T-helper 1 cell treated with Interleukin-12 subunit alpha and Interleukin-12 subunit beta and Interleukin-4 antibody, amounts not matched to agents 30 μg/mL and 1 μg/mL, for 36 hours (primary cell): ENCODE measurements around the gene COL11A1.
"Not testable (repeated sequence)": the region's sequence is repeated elsewhere in the genome, so short reads cannot be mapped to it uniquely, and the experiment has no call there.

Experiments used
- H3K27ac Mint-ChIP-seq: one replicate; pipeline ENCODE4 v1.8.0; 2021; ENCODE audit warnings: mild to moderate bottlenecking, mixed read lengths
- H3K27me3 Mint-ChIP-seq: one replicate; pipeline ENCODE4 v1.8.0; 2021; ENCODE audit warnings: low read depth, mixed read lengths
- H3K36me3 Mint-ChIP-seq: one replicate; pipeline ENCODE4 v1.8.0; 2021; ENCODE audit warnings: low read depth, mixed read lengths
- H3K4me1 Mint-ChIP-seq: one replicate; pipeline ENCODE4 v1.8.0; 2021; ENCODE audit warnings: low read depth, mixed read lengths
- H3K4me3 Mint-ChIP-seq: one replicate; pipeline ENCODE4 v1.8.0; 2021; ENCODE audit warnings: mild to moderate bottlenecking, moderate library complexity, mixed read lengths
- H3K9me3 Mint-ChIP-seq: one replicate; pipeline ENCODE4 v1.8.0; 2021; ENCODE audit warnings: mixed read lengths

COL11A1 gene

GRCh38 chr1:103108376-103109150, at the start of gene COL11A1:
Gene COL11A1, minus strand, starts transcription at chr1:103108522. Its CDS starts 344 bp downstream, at chr1:103108178.
- Mint-ChIP-seq H3K4me3 (no peak within 1 kb of the TSS), H3K36me3 (no peaks in the 10 kb centered on the region), H3K27ac (no peak within 1 kb of the TSS), H3K4me1 (peaks cover 4% of the 10 kb centered on the region), H3K9me3 (no peaks in the 10 kb centered on the region), H3K27me3 (peaks cover 30% of the 10 kb centered on the region)

DNA sequence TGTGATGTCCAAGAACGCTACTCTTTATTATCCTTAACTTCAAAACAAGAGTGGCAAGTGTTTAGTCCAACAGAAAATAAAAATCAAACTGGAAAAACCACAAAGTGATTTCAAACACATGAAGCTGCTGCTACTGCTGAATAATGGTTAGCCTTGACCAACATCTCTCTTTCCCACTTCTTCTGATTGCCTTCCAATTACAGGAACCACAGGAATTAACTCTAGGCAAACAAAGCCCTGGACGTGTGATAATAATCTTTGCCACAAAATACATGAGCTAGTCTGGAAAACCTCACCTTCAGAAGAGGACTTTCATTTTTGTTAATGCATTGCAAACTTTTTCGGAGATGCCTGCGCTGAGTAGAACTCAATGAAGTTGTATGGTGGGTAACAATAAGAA, 48.6 kb upstream of the COL11A1 start:
- H3K4me3 Mint-ChIP-seq: no peak overlapping the region
- no peaks in the 10 kb centered on the region for H3K36me3 Mint-ChIP-seq
- H3K27ac Mint-ChIP-seq: no peak overlapping the region
- no peaks in the 10 kb centered on the region for H3K4me1 Mint-ChIP-seq
- no peaks in the 10 kb centered on the region for H3K27me3 Mint-ChIP-seq
- no peaks in the 10 kb centered on the region for H3K9me3 Mint-ChIP-seq

GRCh38 chr1:103146166-103146565, 37.8 kb upstream of the COL11A1 start:
- no peaks in the 10 kb centered on the region for H3K36me3 Mint-ChIP-seq
- H3K4me1 Mint-ChIP-seq: no peaks in the 10 kb centered on the region
- no peaks in the 10 kb centered on the region for H3K9me3 Mint-ChIP-seq
- H3K27me3 Mint-ChIP-seq: no peaks in the 10 kb centered on the region
- H3K27ac Mint-ChIP-seq: no peak overlapping the region
- H3K4me3 Mint-ChIP-seq: no peak overlapping the region

DNA sequence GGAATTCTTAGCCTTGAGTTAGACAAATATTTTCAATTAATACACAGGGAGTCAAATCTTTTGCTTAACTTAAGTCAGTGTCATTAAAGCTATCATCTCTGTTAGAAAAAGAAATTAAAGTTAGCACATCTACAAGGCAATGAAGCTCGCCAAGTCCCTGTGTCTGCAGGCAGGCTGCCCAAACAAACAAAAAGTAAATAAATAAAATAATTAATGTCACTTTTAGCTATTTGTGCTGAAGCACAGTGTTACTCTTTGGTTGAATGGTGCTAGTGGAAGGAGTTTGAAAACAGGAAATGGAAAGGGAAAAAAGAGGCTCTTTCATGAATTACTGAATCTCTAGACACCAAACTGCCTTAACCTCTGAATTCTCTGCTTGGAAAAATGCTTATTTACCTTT, 37.1 kb upstream of the COL11A1 start:
- Mint-ChIP-seq H3K9me3 (no peaks in the 10 kb centered on the region), H3K4me1 (no peaks in the 10 kb centered on the region), H3K27ac (no peak overlapping the region), H3K27me3 (no peaks in the 10 kb centered on the region), H3K36me3 (no peaks in the 10 kb centered on the region), H3K4me3 (no peak overlapping the region)

DNA sequence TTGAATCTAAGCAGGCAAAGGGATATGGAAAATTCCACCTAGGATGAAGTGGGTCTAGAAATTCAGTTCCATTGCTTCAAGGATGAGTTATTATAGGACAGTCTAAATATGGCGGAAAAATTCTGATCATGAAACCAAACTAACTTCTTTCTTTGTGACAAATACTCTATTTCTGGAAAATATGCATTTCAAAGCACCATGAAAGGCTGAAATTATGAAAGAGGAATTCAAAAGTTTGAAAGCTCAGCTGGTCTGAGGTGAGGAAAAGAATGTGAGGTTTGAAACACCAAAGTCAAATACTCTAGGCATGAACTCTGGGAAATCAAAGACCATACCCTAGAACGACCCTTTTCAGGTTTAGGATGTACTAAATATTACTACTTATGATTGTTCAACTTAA, 36.4 kb upstream of the COL11A1 start:
- no peaks in the 10 kb centered on the region for H3K4me1 Mint-ChIP-seq
- no peak overlapping the region for H3K4me3 Mint-ChIP-seq
- no peak overlapping the region for H3K27ac Mint-ChIP-seq
- H3K27me3 Mint-ChIP-seq: no peaks in the 10 kb centered on the region
- H3K9me3 Mint-ChIP-seq: no peaks in the 10 kb centered on the region
- no peaks in the 10 kb centered on the region for H3K36me3 Mint-ChIP-seq

DNA sequence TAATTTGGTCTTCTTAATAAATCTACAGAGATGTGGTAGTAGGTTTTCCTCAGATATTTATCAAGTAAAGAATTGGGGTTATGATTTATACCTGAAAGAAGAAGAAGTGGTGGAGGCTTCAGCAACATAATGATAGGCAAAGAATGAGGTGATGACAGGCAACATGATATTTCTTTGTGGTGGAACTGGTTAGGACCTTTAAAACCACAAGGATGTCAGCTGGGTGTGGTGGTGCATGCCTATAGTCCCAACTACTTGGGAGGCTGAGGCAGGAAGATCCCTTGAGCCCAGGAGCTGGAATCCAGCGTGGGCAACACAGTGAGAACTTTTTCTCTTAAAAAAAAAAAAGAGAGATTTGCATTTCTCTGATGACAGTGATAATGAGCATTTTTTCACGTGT, 34.1 kb upstream of the COL11A1 start:
- Mint-ChIP-seq H3K36me3 (no peaks in the 10 kb centered on the region), H3K27ac (no peak overlapping the region), H3K4me3 (no peak overlapping the region), H3K27me3 (no peaks in the 10 kb centered on the region), H3K9me3 (no peaks in the 10 kb centered on the region), H3K4me1 (no peaks in the 10 kb centered on the region)

DNA sequence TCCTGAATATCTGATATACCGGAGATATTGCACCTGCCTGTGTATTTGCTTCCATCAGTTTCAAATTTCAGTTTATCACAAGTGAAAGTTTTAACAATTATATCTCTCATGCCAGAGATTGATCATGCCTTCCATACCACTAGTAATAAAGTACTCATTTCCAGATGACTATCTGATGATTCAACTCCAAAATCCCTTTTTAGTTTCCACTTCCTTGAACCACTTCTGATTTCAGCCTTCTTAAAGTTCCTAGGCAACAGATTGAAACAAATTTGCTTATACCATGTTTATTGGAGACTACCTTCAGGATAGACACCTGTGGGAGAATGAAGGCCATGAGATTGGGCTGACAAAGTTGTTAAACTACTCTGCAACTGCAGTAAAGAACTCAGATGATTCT, 21.5 kb upstream of the COL11A1 start:
- H3K4me3 Mint-ChIP-seq: no peak overlapping the region
- no peaks in the 10 kb centered on the region for H3K27me3 Mint-ChIP-seq
- no peak overlapping the region for H3K27ac Mint-ChIP-seq
- no peaks in the 10 kb centered on the region for H3K9me3 Mint-ChIP-seq
- no peaks in the 10 kb centered on the region for H3K36me3 Mint-ChIP-seq
- no peaks in the 10 kb centered on the region for H3K4me1 Mint-ChIP-seq

GRCh38 chr1:103129255-103129654, 20.9 kb upstream of the COL11A1 start:
- Mint-ChIP-seq H3K36me3 (no peaks in the 10 kb centered on the region), H3K27me3 (no peaks in the 10 kb centered on the region), H3K27ac (no peak overlapping the region), H3K9me3 (no peaks in the 10 kb centered on the region), H3K4me1 (no peaks in the 10 kb centered on the region), H3K4me3 (no peak overlapping the region)

DNA sequence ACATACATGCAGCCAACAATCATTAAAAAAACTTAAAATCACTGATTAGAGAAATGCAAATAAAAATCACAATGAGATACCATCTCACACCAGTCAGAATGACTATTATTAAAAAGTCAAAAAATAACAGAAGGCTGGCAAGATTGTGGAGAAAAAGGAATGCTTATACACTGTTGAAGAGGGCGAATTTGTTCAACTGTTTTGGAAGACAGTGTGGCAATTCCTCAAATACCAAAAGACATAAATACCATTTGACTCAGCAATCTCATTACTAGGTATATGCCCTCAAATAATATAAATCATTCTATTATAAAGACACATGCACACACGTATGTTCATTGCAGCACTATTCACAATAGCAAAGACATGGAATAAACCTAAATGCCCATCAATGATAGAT, 19.9 kb upstream of the COL11A1 start:
- not testable (repeated sequence) for H3K4me3 Mint-ChIP-seq, H3K27ac Mint-ChIP-seq, H3K4me1 Mint-ChIP-seq, H3K27me3 Mint-ChIP-seq, H3K9me3 Mint-ChIP-seq, H3K36me3 Mint-ChIP-seq

- Mint-ChIP-seq H3K9me3 (no peaks in the 10 kb centered on the region), H3K4me3 (no peak overlapping the region), H3K4me1 (no peaks in the 10 kb centered on the region), H3K27ac (no peak overlapping the region), H3K36me3 (no peaks in the 10 kb centered on the region), H3K27me3 (no peaks in the 10 kb centered on the region)
Measured at GRCh38 chr1:103125219-103125618, 16.9 kb upstream of the COL11A1 start.

DNA sequence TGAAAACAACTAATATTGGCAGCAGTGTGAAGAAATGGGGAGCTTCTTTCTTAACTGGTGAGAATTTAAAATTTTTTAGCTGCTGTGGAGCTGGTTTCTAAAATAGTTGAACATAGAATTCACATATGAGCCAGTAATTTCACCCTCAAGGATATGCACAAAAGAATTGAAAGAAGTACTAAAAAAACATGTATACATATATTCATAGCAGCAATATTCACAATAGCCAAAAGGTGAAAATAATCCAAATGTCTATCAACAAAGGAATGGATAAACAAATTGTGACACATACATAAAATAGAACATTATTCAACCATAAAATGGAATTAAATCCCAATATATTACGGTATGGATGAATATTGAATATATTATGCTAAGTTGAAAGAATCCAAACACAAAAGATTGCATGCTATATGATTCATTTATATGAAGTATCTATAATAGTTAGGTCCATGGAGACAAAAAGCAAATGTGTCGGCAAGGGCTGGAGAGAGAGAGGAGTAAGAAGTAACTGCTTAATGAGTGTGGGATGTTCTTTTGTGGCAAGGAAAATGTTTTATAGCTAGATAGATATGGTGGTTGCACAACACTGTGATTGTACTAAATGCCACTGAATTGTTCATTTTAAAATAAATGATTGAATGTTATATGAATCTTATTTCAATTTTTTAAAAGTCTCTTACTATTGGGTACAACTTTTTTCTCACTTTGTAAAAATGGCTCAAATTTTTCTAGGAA, 14.8 kb upstream of the COL11A1 start:
- Mint-ChIP-seq H3K36me3 (no peaks in the 10 kb centered on the region), H3K27me3 (no peaks in the 10 kb centered on the region), H3K4me1 (no peaks in the 10 kb centered on the region), H3K27ac (no peak overlapping the region), H3K9me3 (no peaks in the 10 kb centered on the region), H3K4me3 (no peak overlapping the region)

- no peaks in the 10 kb centered on the region for H3K4me1 Mint-ChIP-seq
- H3K27me3 Mint-ChIP-seq: no peaks in the 10 kb centered on the region
- no peaks in the 10 kb centered on the region for H3K36me3 Mint-ChIP-seq
- no peak overlapping the region for H3K4me3 Mint-ChIP-seq
- H3K27ac Mint-ChIP-seq: no peak overlapping the region
- H3K9me3 Mint-ChIP-seq: no peaks in the 10 kb centered on the region
Measured at GRCh38 chr1:103120981-103121380, 12.7 kb upstream of the COL11A1 start.

- Mint-ChIP-seq H3K27ac (no peak overlapping the region), H3K9me3 (no peaks in the 10 kb centered on the region), H3K36me3 (no peaks in the 10 kb centered on the region), H3K27me3 (peaks cover 19% of the 10 kb centered on the region), H3K4me1 (peaks cover 2% of the 10 kb centered on the region), H3K4me3 (no peak overlapping the region)
Measured at GRCh38 chr1:103112546-103112945, 4.2 kb upstream of the COL11A1 start.

DNA sequence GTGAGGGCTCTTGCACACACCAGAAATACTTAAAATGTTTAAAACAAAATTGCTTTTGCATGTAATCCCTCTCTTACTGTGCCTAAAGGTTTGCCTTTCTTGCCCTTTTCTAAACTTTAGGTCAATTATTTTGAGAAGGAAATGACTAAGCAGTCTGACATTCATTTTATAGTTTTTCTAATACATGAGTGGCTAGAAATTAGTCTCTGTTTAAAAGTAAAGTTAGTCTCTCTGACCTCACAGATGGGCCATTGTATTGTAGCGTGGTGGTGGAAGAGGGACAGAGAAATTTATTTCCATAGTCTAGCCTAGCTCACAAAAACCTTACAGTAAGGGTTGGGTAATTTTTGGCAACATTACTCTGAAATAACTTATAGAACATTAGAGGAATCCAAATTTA, 3.6 kb upstream of the COL11A1 start:
- Mint-ChIP-seq H3K27me3 (peaks cover 22% of the 10 kb centered on the region), H3K4me1 (peaks cover 4% of the 10 kb centered on the region), H3K27ac (no peak overlapping the region), H3K9me3 (no peaks in the 10 kb centered on the region), H3K36me3 (no peaks in the 10 kb centered on the region), H3K4me3 (no peak overlapping the region)

GRCh38 chr1:103110701-103111100, 2.4 kb upstream of the COL11A1 start:
- H3K4me1 Mint-ChIP-seq: peaks cover 4% of the 10 kb centered on the region
- no peaks in the 10 kb centered on the region for H3K36me3 Mint-ChIP-seq
- H3K27me3 Mint-ChIP-seq: peaks cover 30% of the 10 kb centered on the region
- no peak overlapping the region for H3K27ac Mint-ChIP-seq
- H3K4me3 Mint-ChIP-seq: no peak overlapping the region
- H3K9me3 Mint-ChIP-seq: no peaks in the 10 kb centered on the region
